NOMO-1 treated with dmso at 0.1 percent for 144 hours (cell line): ENCODE data around the gene SERINC1.

Experiments used
- DNase-seq: peaks from one replicate; lab custom pipeline; 2025; ENCODE audit not compliant: unreplicated experiment; lab: John Stamatoyannopoulos, UW

SERINC1 gene

GRCh38 chr6:122394016-122394415, 77.6 kb downstream of the SERINC1 start:
- DNase-seq: no peak

DNA sequence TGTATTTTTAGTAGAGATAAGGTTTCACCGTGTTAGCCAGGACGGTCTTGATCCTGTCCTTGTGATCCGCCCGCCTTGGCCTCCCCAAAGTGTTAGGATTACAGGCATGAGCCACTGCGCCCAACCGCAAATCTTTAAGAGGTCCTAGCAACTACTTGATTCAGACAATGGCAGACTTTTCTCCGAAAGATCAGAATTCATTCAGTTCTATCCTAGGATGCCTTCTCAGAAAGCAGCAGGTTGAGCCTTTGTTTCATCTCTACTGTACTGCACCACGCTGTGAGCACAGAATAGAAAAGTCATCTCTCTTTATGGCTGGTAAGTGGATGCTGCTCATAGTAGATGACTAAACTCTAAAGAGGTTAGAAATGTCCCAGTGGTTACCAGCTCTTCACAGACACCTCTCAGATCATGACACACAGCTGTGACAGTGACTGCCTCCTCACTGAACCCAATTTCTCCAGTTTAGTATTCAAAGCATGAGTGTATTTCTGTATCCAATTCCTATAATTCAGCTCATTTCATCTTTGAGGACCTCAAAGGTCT, 78.2 kb downstream of the SERINC1 start:
- DNase-seq: no peak
